DND-41 (cell line): Measurements from ENCODE around the gene KLF13.

Source experiments
- ATAC-seq: fragments of 200-7000 bp; cut with Tn5 transposase; 3 replicates; pipeline ENCODE4 v1.9.1; 2021; ENCODE audit warnings: low read depth; ENCODE audit not compliant: insufficient read depth
- DNase-seq: peaks from one replicate; pipeline ENCODE4 v3.0.0-alpha.2; 2020
- H2AFZ ChIP-seq: 2 replicates; pipeline ENCODE4 v1.6.0; 2012; ENCODE audit warnings: low read depth, low read length
- H3K27ac ChIP-seq: 2 replicates; pipeline ENCODE4 v1.5.1; 2012; ENCODE audit warnings: low read length, inconsistent platforms
- H3K27me3 ChIP-seq: fragments of 200-600 bp; sonication (generic); 2 replicates; pipeline ENCODE4 v1.6.0; 2012; ENCODE audit warnings: low read length, mild to moderate bottlenecking, inconsistent platforms; ENCODE audit not compliant: insufficient read depth, poor library complexity
- H3K36me3 ChIP-seq: 2 replicates; pipeline ENCODE4 v1.5.1; 2012; ENCODE audit warnings: low read length, inconsistent platforms; ENCODE audit not compliant: insufficient read depth
- H3K4me1 ChIP-seq: 2 replicates; pipeline ENCODE4 v1.5.1; 2012; ENCODE audit warnings: mild to moderate bottlenecking, low read length; ENCODE audit not compliant: insufficient read depth
- H3K4me2 ChIP-seq: 2 replicates; pipeline ENCODE4 v1.6.0; 2012; ENCODE audit warnings: mild to moderate bottlenecking, moderate library complexity, low read length, inconsistent platforms; ENCODE audit not compliant: insufficient read depth
- H3K4me3 ChIP-seq, 2 experiments: fragments of 200-600 bp in 1 of 2; shearing (Covaris generic) in 1 of 2; 2 replicates each; pipeline ENCODE4 v1.5.1; 2012 to 2016; ENCODE audit warnings: inconsistent platforms in 2 of 2, low read length in 2 of 2, mild to moderate bottlenecking in 2 of 2, low read depth in 1 of 2, moderate library complexity in 1 of 2
- H3K79me2 ChIP-seq: 2 replicates; pipeline ENCODE4 v1.6.0; 2012; ENCODE audit warnings: low read length, inconsistent platforms; ENCODE audit not compliant: insufficient read depth
- H3K9ac ChIP-seq: 2 replicates; pipeline ENCODE4 v1.6.0; 2012; ENCODE audit warnings: low read depth, mild to moderate bottlenecking, inconsistent platforms, low read length, moderate library complexity
- H3K9me3 ChIP-seq: 2 replicates; pipeline ENCODE4 v1.5.1; 2012; ENCODE audit warnings: low read length, moderate library complexity, mild to moderate bottlenecking, inconsistent platforms; ENCODE audit not compliant: insufficient read depth, severe bottlenecking
- H4K20me1 ChIP-seq: 2 replicates; pipeline ENCODE4 v1.6.0; 2012; ENCODE audit warnings: low read length; ENCODE audit not compliant: insufficient read depth
- CTCF ChIP-seq: IDR thresholded peaks from 2 replicates; pipeline ENCODE4 v1.5.1; 2012; ENCODE audit warnings: borderline replicate concordance, low read length, moderate library complexity, mild to moderate bottlenecking; ENCODE audit not compliant: poor library complexity, severe bottlenecking; ENCODE audit errors: extremely low read depth
- EZH2 ChIP-seq: IDR thresholded peaks from 3 replicates; pipeline ENCODE4 v1.6.1; 2012; ENCODE audit warnings: borderline replicate concordance, low read depth, mild to moderate bottlenecking, moderate library complexity, low read length, inconsistent platforms; ENCODE audit not compliant: severe bottlenecking

Gene KLF13

GRCh38 chr15:31400222-31400927 is 73.7 kb downstream of the KLF13 start:
- Histone ChIP-seq H3K36me3 (no peaks in the 10 kb centered on the region), H3K9ac (no peak overlapping the region), H4K20me1 (no peaks in the 10 kb centered on the region), H3K9me3 (no peaks in the 10 kb centered on the region), H3K4me2 (no peak overlapping the region), H3K27me3 (no peaks in the 10 kb centered on the region), H3K79me2 (no peaks in the 10 kb centered on the region), H2AFZ (no peak overlapping the region), H3K27ac (no peak overlapping the region), H3K4me1 (peaks cover 30% of the 10 kb centered on the region), H3K4me3 (no peak overlapping the region)
- ATAC-seq (no peak), DNase-seq (no peak)
- TF ChIP-seq EZH2 (no peak), CTCF (no peak)

GRCh38 chr15:31401282-31401681 is 74.6 kb downstream of the KLF13 start:
- H3K9me3 ChIP-seq: no peaks in the 10 kb centered on the region
- no peak for TF ChIP-seq EZH2
- no peak for TF ChIP-seq CTCF
- H3K27ac ChIP-seq: no peak overlapping the region
- H3K27me3 ChIP-seq: no peaks in the 10 kb centered on the region
- H3K36me3 ChIP-seq: no peaks in the 10 kb centered on the region
- H3K4me3 ChIP-seq: no peak overlapping the region
- H3K9ac ChIP-seq: no peak overlapping the region
- DNase-seq (no peak), ATAC-seq (no peak)
- H3K4me1 ChIP-seq: peaks cover 39% of the 10 kb centered on the region
- H2AFZ ChIP-seq: no peak overlapping the region
- no peaks in the 10 kb centered on the region for H4K20me1 ChIP-seq
- no peak overlapping the region for H3K4me2 ChIP-seq
- H3K79me2 ChIP-seq: no peaks in the 10 kb centered on the region

GRCh38 chr15:31402003-31402402 is 75.4 kb downstream of the KLF13 start:
- ATAC-seq: no peak
- peaks cover 41% of the 10 kb centered on the region for H3K4me1 ChIP-seq

More at GRCh38 chr15:31402003-31402402, 75.4 kb downstream of the KLF13 start:
- Histone ChIP-seq H3K36me3 (no peaks in the 10 kb centered on the region), H3K4me3 (no peak overlapping the region), H3K27ac (no peak overlapping the region), H4K20me1 (no peaks in the 10 kb centered on the region), H3K9me3 (no peaks in the 10 kb centered on the region), H3K27me3 (no peaks in the 10 kb centered on the region), H2AFZ (no peak overlapping the region), H3K79me2 (no peaks in the 10 kb centered on the region), H3K9ac (no peak overlapping the region), H3K4me2 (no peak overlapping the region)
- DNase-seq: no peak
- TF ChIP-seq CTCF (no peak), EZH2 (no peak)
